Erythroblast (primary cell): ENCODE results near the gene SLC6A2.

Source experiments
- GATA1 ChIP-seq: IDR thresholded peaks from 2 replicates; pipeline ENCODE4 v1.6.1; 2011; ENCODE audit warnings: low read depth, mild to moderate bottlenecking, control low read depth, low read length, moderate library complexity
- POLR2A ChIP-seq: IDR thresholded peaks from 2 replicates; pipeline ENCODE4 v1.6.1; 2011; ENCODE audit warnings: mild to moderate bottlenecking, low read length

DNA sequence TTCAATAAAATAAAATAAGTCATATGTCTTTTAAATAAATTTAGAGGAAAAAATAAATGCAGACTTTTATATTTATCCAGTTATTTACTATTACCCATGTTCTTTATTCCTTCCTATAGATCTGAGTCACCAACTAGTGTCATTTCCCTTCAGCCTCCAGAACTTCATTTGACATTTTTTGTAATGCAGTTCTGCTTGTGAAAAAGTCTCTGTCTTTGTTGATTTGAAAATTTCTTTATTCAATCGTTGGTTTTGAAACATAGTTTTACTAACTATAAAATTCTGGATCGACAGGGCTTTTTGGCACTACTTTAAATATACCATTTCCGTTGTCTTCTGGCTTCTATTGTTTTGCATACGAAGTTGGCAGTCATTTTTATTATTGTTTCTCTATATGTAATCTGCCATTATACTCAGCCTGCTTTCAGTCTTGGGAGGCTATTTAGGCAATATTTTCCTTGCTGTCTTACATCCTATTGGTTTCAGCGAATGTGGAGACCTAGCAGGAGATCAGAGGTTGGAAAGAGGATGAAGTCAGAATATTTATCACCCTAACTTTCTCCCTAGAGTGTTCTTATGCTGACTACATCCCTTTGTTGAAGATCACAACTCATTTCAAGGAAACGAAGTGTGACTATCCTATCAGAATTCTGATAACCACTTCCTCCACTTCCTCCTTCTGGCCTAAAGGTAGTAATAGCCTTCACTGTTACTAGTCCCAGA lies 42.0 kb upstream of the SLC6A2 start:
- no peak for TF ChIP-seq POLR2A
- TF ChIP-seq GATA1, result no peak
